GM19239 (cell line): ENCODE data around the gene HPCAL4.
A peak's percentile ranks its signal among the peaks of the same experiment; 100 is the strongest.

Source experiments
- DNase-seq: peaks from one replicate; pipeline ENCODE4 v3.0.0; 2011; ENCODE audit warnings: low spot score; ENCODE audit not compliant: insufficient read length
- FAIRE-seq: peaks from 2 replicates; lab custom pipeline; 2011; peaks lifted over from hg19 to GRCh38; lab: Jason Lieb, UNC

The HPCAL4 gene

GRCh38 chr1:39680751-39681150 is 10.5 kb downstream of the HPCAL4 start:
- DNase-seq (no peak), FAIRE-seq (no peak)

- FAIRE-seq: no peak
- no peak for DNase-seq
Observed at GRCh38 chr1:39679821-39680220, 11.4 kb downstream of the HPCAL4 start.

- FAIRE-seq (no peak), DNase-seq (no peak)
Observed at GRCh38 chr1:39678889-39679288, 12.3 kb downstream of the HPCAL4 start.

GRCh38 chr1:39677645-39678044 is 13.6 kb downstream of the HPCAL4 start:
- FAIRE-seq (no peak), DNase-seq (no peak)

DNA sequence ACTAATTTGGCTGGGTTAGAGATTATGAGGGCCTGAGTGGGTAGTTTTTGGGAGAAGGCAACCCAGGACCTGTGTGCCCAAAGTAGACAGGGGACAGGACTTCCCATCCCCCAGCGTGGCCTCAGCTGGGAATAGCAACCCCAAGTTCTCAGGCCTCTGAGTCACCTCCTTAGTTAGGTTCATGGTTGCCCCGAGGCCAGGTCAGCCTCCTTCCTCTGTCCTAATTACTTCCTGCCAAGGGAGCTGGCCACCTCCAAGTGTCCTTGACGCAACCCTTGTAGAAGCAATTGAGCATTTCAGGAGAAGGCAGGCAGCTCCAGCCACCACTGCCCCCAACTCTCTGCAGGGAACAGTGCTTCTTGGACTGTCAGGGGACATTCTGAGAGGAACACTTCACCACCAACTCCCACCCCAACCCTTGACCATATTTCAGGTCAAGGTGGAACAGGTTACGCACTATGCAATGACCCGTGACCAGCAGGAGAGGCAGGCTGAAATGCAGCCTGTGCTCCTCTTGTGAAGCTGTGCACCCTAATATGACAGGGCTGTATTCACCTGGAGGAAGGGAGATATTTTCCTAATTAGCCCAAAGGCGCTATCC is 14.2 kb downstream of the HPCAL4 start:
- no peak for DNase-seq
- FAIRE-seq: no peak

GRCh38 chr1:39675220-39675619 is 16.0 kb downstream of the HPCAL4 start:
- FAIRE-seq (no peak), DNase-seq (no peak)

- FAIRE-seq: no peak
Observed at GRCh38 chr1:39673215-39673614, 18.0 kb downstream of the HPCAL4 start.

GRCh38 chr1:39672551-39672947 is 18.7 kb downstream of the HPCAL4 start:
- DNase-seq (no peak), FAIRE-seq (no peak)

More at GRCh38 chr1:39673215-39673614, 18.0 kb downstream of the HPCAL4 start:
- no peak for DNase-seq

- DNase-seq (peak; percentile 47), FAIRE-seq (peak; percentile 64)
Observed at GRCh38 chr1:39671793-39672550, 19.3 kb downstream of the HPCAL4 start, which contains the start of gene NT5C1A. NT5C1A (minus strand) TSS chr1:39672107; CDS start chr1:39672038, 69 bp downstream.

DNA sequence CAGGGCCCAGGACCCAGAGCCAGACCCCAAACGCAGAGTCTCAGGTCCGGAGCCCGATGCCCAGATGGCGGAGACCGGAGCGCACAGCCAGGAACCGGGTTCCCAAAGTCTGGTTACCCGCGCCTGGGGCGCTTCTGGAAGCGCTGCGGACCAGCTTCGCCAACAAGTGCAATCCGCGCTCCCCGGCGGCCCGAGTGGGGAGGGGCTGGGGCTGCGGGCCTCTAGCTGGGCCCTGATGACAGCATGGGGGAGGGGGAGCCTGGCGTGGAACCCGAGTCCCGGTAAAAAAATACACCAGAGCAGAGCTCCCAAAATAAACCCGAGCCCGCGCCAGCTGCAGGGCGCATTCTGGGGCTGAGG is 19.8 kb downstream of the HPCAL4 start:
- DNase-seq: no peak
- no peak for FAIRE-seq

- no peak for DNase-seq
- peak; percentile 64 for FAIRE-seq
Observed at GRCh38 chr1:39670689-39671088, 20.5 kb downstream of the HPCAL4 start.

DNA sequence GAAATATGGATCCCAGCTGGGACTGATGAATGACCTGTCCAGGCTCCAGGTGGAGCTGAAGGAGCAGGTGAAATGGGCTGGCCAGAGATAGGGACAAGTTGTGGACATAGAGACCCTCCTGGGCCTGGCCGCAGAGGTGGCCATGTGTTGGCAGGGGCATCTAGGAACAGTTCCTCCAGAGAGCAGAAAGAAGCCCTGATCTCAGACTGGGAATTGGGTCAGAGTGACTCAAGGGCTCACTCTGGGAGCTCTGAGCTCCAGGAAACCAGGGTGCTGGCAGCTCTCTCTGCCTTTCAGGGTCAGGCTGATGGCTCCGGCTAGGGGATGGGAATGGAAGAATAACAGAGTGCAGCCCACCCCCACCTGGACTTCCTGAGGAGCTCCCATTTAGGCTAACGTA is 22.3 kb downstream of the HPCAL4 start:
- FAIRE-seq (no peak), DNase-seq (no peak)

DNA sequence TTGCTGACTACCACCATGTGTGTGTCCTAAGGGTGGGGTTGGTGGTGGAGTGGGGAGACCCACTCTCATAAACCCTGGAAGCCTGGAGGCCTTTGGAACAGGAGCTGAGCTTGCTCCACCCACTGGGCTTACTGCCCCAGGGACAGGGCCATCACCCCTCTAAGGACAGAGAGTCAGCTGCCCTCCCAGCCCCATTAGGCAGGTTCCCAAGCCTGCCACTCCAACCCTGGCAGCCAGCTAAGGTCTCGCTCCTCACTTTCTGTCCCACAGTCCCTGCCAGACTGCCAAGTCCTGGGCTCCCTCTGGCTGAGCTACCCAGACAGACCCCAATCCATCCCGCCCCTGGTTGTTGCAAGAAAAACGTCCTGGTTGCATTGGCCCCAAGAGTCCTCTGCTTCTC is 23.1 kb downstream of the HPCAL4 start:
- FAIRE-seq (no peak), DNase-seq (no peak)

DNA sequence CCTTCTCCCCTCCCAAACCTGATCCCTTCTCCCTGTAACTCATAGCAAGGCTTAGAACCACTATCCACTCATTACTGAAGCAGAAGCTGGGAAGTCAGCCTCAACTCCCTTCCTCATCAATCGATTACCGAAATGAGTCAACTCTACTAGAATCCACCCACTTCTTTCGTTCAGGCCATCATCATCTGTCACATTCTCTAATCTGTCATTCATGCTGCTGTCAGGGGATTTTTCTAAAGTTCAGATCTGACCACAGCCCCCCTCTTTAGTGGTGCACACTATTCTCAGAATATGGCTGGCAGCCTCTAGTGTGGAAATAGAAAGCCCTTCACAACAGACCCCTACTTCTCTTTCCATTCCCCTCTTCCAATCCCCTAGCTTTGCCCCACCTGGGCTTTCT is 24.5 kb downstream of the HPCAL4 start:
- DNase-seq (peak; percentile 69), FAIRE-seq (peak; percentile 98)

- no peak for FAIRE-seq
Observed at GRCh38 chr1:39663559-39663958, 27.7 kb downstream of the HPCAL4 start.

DNA sequence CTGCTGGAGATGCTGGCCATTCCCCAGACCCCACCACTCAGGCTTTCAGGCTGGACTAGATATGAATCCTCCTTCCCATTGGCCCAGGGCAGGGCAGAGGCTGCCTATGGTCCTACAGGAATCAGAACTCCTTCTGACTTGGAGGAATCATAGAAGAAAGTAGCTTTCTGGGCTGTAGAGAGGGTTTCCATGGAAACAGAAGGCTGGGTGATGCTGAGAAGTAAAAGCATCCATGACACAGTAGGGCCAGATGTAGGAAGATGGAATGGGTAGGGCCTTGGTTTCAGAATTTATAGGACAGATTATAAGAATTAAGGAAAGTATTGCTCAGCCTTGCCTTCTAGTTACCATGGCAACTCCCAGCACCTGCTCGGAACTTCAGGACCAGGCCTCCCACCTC is 28.4 kb downstream of the HPCAL4 start:
- FAIRE-seq: no peak
- no peak for DNase-seq

More at GRCh38 chr1:39663559-39663958, 27.7 kb downstream of the HPCAL4 start:
- DNase-seq: no peak

GRCh38 chr1:39659538-39659937 is 31.7 kb downstream of the HPCAL4 start:
- FAIRE-seq: no peak

GRCh38 chr1:39659110-39659509 is 32.1 kb downstream of the HPCAL4 start:
- DNase-seq (no peak), FAIRE-seq (no peak)

More at GRCh38 chr1:39659538-39659937, 31.7 kb downstream of the HPCAL4 start:
- DNase-seq: no peak

GRCh38 chr1:39657923-39658485 is 33.2 kb downstream of the HPCAL4 start:
- peak; percentile 83 for FAIRE-seq

GRCh38 chr1:39657402-39657801 is 33.8 kb downstream of the HPCAL4 start:
- no peak for DNase-seq
- FAIRE-seq: no peak

More at GRCh38 chr1:39657923-39658485, 33.2 kb downstream of the HPCAL4 start:
- peak; percentile 56 for DNase-seq

DNA sequence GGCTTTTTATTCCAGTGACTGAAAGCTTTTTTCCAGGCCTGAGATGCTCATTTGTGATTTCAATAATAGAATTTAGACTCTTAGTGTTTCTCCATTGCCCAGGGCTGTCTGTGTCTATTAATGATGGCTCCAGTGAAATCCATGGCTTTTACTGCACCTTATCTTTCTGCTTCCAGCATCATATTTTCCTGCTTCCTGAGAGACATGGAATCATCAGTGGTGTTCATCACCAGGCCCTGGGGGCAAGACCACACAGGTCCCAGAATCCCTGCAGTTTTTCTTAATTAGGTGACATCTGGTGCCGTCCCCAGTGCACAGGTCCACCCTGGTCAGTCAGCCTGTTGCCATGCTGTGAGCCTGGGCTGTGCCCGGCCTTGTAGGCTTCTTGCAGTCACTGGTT is 34.8 kb downstream of the HPCAL4 start:
- DNase-seq (no peak), FAIRE-seq (no peak)
